NCI-H128 (cell line): ENCODE results near the gene PLXNA2.
A peak's percentile ranks its signal among the peaks of the same experiment; 100 is the strongest.

ENCODE experiments used
- DNase-seq: peaks from one replicate; lab custom pipeline; 2025; ENCODE audit not compliant: unreplicated experiment; lab: John Stamatoyannopoulos, UW

The PLXNA2 gene

GRCh38 chr1:208149776-208150514 is 94.2 kb downstream of the PLXNA2 start:
- no peak for DNase-seq

DNA sequence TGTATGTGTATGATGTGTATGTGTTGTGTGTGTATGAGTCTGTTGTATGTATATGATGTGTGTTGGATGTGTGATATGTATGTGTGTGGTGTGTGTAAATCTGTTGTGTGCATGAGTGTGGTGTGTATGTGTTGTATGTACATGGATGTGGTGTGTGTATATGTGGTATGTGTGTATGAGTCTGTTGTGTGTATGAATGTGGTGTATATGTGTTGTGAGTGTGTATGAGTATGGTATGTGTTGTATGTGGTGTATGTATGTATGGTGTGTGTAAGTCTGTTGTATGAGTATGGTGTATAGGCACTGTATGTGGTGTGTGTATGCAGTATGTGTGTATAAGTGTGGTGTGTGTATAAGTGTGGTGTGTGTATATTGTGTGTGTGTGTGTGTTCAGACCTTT is 95.0 kb downstream of the PLXNA2 start:
- no peak for DNase-seq

- DNase-seq: no peak
Observed at GRCh38 chr1:208148380-208148779, 95.8 kb downstream of the PLXNA2 start.

DNA sequence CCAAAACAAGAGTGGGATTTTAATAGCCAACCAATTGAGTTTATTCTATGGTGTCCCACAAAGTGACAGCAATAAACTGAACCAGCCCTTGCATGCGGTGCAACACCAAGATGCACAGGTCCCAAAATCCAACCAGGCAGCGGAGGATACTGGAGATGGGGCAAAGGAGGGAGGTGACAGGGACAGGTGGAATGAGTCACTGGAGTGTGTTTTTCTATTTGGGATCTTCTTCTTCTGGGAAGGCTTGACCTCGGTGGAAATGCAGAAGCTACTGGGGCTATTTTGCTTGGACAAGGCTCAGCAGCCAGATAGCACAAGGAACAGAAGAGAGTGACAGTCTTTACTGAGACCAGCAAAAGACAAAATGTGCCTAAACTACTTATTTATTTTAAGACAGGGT is 97.5 kb downstream of the PLXNA2 start:
- no peak for DNase-seq

DNA sequence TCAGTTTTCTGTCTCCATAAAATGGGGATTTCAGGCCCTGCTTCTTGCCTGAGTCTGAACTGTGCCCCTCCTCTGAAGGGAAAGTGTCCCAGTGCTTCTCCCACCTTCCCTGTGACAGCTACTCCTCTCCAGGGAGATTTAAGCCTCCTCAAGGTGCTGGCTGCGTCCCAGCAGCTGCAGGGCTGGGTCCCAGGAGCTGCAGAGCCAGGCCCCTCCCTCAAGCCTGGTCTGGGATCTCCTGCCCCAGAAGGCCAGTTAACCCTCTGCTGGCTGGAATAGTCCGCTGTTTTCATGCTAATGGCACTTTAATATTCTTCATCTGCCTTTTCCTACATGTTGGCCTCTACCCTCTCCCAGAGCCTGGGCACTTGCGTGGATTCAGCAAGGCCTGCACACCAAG is 99.0 kb downstream of the PLXNA2 start:
- DNase-seq: no peak

- DNase-seq: no peak
Observed at GRCh38 chr1:208142590-208143382, 101.4 kb downstream of the PLXNA2 start.

- no peak for DNase-seq
Observed at GRCh38 chr1:208141610-208142192, 102.5 kb downstream of the PLXNA2 start.

DNA sequence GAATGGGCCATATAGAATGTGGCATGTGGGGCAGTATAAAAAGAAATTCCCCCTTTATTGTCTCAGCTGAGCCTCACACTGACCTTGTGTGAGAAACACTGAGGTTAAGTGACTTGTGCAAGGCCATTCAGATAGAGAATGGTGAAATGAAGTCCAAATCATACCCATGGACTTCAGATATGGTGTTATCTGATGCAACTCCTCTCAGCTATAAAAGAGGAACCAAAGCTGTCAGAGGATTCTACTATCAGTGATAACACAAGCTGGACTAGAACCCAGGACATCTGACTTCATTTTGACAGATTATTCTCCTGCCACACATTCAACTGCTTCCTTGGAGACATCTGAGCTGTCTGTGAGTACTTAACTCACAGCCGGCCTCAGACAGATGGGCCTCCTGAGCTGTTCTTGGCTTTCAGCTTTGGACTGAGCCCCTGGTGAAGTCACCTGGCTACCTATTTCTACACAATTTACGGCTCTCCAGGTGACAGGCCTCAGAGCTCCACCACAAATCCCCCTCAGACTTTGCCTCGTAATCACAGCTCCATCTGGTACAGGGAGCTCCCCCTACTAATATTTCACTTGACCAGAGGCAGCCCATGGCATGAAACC is 104.6 kb downstream of the PLXNA2 start:
- no peak for DNase-seq

DNA sequence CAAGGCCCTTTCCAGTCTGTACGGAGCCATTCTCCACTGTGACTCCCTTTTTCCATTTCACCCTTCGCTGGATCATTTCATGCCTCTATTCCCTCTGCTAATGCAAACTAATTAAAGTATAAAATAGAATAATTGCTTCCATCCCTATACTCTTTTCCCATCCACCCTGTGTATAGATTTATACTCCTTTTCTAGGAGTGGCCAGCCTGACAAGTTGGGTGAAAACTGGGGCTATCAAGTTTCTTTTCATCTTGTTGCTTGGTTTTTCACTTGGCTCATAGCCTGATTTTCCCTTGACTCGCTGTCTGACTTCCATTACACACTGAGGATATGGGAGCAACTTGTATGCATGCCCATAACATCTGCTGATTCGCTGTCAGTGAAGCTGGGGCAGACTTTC is 107.0 kb downstream of the PLXNA2 start:
- DNase-seq: peak; percentile 52

DNA sequence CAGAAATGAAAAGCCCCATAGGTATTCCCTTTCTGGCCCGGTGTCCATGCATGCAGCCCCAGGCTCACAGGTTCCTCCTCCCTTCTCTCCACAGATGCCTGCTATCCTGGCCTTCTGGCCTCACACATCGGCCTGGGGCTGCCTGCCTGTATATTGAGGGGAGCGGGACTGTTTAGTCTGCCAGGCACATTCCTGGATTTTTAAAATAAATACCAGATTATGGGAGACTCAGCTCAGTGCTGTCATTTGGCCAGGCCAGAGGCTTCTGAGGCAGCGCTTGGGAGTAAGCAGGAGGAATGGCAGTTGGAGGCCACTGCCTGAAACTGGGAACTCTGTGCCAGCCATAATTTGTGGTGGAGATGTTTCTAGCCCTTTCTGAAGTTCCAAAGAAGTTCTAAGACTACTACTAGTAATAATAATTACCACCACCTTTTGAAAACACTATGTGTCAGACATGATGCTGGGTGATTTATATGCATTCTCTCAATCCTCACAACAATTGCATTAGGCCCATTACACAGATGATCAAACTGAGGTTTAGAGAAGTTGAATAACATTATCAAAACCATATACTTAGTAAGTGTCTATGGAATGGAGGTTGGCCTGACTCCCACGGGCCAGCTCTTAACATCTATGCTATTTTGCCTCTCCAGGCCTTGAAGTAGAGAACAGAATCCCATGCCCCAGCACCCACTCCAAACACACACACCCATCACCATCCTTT is 107.6 kb downstream of the PLXNA2 start:
- no peak for DNase-seq

DNA sequence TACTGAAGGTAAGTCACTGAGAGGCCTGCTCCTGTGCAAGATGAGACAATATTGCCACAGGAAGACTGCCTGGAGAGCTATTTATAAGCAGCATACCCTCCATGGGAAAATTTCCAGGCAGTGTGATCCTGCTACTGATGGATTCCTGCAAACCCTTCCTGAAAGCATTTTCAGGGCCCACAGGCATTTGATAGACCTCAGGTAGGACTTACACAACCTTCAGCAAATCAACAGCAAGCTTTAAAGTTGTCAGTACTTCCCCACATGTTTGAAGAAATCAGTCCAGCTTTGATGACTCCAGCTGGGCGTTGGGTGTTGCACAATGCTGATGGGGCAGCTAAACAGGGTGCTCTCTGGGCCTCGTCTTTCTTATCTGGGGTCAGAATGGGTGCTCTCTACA is 108.8 kb downstream of the PLXNA2 start:
- DNase-seq: no peak

DNA sequence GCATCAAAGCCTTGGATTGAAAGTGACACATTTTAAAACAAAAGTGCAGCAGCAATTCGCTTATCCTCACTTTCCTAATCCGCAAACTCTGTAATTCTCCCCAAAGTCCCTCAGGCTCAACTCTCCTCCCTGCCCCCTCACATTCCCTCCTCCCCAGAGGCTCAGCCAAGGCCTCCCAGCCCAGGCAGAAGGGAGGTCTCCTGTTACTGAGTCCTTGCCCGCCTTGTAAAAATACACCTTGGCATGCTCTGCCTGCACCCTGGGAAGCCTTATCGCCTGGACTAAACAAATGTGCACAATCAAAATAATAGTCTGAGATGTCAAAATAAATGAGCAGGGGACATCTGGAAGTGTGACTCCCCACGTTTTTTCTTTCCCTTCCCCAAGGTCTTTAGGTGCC is 109.7 kb downstream of the PLXNA2 start:
- no peak for DNase-seq

DNA sequence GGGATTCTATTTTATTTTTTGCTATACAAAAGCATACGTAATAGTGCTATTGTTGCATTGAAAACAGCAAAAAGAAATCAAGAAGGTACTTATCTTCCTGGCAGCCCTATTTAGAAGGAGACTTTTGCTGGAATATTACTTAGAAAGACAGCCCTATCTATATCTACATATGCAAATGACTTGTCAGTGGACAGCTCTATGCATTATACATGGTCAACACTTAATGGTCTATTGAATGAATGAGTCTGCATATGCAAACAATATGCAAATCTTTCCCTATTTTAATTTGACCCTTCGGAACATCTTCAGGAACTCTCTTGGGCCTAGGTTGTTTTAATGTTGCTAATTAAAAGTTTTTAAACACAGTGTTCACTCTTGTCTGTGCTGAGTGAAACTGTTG is 110.8 kb downstream of the PLXNA2 start:
- DNase-seq: no peak

DNA sequence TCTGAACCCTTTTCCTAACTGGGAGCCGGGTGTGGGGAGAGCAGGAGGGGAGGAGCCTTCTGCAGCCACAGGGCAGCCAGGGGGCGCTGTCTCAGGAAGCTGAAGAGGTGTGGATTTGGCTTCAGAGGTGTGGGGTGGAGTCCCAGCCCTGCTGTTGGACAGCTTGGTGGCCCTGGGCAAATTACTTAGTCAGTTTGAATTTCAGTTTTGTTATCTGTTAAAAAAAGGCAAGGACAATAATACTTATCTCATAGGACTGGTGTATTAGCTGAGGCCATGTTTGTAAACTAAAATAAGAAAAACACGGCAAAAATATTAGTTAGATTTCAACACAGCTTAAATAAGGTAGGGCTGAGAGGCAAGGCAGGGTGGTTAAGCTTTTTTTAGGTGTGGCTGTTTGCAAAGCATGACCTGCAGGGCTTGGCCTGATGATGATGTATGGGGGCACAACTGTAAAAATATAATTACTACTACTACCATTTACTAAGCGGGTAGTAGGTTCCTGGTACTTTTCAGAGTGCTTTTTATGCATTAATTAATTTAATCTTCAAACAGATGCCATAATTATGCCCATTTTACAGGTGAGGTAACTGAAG is 111.8 kb downstream of the PLXNA2 start:
- DNase-seq: peak; percentile 23

- DNase-seq: no peak
Observed at GRCh38 chr1:208131621-208132286, 112.4 kb downstream of the PLXNA2 start.

DNA sequence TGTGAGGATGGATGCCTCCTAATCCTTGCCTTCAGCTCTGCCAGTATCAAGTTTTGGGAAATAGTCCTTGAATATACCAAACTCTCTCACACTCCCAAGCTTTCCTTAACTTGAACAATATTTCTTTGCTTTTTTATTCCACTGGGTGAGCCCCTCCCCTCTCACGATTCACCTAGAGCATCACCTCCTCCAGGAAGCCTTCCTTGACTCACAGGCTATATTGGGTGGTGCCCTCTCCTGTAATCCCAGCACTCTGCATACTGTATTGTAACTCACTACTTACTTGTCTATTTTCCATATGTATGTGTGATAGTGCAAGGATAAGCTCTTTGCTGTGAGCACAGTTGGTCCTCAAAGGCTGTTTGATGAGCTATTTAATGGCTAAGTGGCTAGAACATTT is 114.7 kb downstream of the PLXNA2 start:
- no peak for DNase-seq

- DNase-seq: no peak
Observed at GRCh38 chr1:208129060-208129459, 115.1 kb downstream of the PLXNA2 start.

- DNase-seq: no peak
Observed at GRCh38 chr1:208127792-208128529, 116.2 kb downstream of the PLXNA2 start.

GRCh38 chr1:208127284-208127683 is 116.9 kb downstream of the PLXNA2 start:
- DNase-seq: no peak
